Astrocyte of the cerebellum (primary cell): ENCODE results near the gene SEMA4C.
"Not testable (repeated sequence)": the region's sequence is repeated elsewhere in the genome, so short reads cannot be mapped to it uniquely, and the experiment has no call there.

Experiments used
- DNase-seq: peaks from one replicate; pipeline ENCODE4 v3.0.0-alpha.2; 2011; ENCODE audit warnings: low read depth
- H3K4me3 ChIP-seq: 2 replicates; pipeline ENCODE4 v1.5.1; 2011; ENCODE audit warnings: mild to moderate bottlenecking, low read depth, low read length, moderate library complexity
- CTCF ChIP-seq: IDR thresholded peaks from 2 replicates; pipeline ENCODE4 v1.5.1; 2012; ENCODE audit warnings: low read length, low read depth, moderate library complexity, mild to moderate bottlenecking; ENCODE audit errors: missing control alignments
- in situ Hi-C: cut with HindIII; loops from 2 replicates; pipeline ENCODE4 v1.10.0; 2017; ENCODE audit warnings: low sequenced_read_pairs

The SEMA4C gene

DNA sequence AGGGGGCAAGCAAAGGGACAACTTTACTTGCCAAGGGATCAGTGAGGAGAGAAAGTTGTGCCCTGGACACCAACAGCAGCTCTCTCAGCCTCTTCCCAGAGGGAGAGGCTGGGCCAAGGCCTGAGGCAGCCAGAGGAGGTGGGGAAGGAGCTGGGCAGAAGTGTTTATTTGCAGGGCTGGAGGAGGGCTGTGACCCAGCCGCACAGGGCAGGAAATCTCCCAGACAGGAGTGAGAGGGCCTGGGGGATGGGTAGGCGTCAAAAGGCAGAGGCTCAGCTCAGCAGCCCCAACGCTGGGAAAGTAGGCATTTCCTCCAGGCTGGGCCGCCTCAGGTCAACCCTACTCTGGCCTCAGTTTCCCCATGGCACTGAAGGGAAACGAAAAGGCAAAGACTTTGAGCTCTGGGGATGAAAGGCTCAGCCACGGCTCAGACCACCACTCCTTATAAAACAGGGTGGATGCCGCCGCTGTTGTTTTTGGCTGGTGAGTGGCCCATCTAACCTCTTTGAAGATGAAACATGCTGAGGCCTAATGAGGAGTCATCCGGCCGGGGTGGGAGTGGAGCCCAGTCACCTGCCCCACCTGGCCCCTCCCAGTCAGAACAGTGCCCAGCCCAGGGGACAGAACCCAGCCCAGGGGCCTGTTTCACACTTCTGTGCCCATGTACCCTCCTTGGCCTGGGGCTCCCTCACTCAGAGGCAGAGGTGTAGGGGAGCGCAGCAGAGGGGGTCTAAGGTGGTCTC is 21.9 kb upstream of the SEMA4C start:
- no peak overlapping the region for H3K4me3 ChIP-seq
- no peak for DNase-seq
- no peak for TF ChIP-seq CTCF
- in situ Hi-C loops: no loop called here

GRCh38 chr2:96890726-96891385 is 21.0 kb upstream of the SEMA4C start:
- H3K4me3 ChIP-seq: no peak overlapping the region
- no peak for DNase-seq
- in situ Hi-C loops: no loop called here
- TF ChIP-seq CTCF: no peak

- in situ Hi-C loops: no loop called here
- no peak for DNase-seq
These were observed 20.4 kb upstream of the SEMA4C start for GRCh38 chr2:96890252-96890651.

DNA sequence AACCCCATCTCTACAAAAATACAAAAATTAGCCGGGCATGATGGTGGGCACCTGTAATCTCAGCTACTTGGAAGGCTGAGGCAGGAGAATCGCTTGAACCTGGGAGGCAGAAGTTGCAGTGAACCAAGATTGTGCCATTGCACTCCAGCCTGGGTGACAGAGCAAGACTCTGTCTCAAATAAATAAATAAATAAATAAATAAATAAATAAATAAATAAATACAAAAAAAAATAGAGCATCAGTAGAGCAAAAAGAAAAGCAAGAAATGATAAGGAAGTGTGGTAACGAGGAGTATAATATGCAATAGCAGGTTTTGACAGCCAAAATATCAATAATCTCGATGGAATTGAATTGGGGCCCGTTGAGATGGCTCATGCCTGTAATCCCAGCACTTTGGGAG is 19.6 kb upstream of the SEMA4C start:
- DNase-seq, H3K4me3 ChIP-seq, in situ Hi-C loops: not testable (repeated sequence)

More at GRCh38 chr2:96890252-96890651, 20.4 kb upstream of the SEMA4C start:
- no peak for TF ChIP-seq CTCF
- H3K4me3 ChIP-seq: no peak overlapping the region

DNA sequence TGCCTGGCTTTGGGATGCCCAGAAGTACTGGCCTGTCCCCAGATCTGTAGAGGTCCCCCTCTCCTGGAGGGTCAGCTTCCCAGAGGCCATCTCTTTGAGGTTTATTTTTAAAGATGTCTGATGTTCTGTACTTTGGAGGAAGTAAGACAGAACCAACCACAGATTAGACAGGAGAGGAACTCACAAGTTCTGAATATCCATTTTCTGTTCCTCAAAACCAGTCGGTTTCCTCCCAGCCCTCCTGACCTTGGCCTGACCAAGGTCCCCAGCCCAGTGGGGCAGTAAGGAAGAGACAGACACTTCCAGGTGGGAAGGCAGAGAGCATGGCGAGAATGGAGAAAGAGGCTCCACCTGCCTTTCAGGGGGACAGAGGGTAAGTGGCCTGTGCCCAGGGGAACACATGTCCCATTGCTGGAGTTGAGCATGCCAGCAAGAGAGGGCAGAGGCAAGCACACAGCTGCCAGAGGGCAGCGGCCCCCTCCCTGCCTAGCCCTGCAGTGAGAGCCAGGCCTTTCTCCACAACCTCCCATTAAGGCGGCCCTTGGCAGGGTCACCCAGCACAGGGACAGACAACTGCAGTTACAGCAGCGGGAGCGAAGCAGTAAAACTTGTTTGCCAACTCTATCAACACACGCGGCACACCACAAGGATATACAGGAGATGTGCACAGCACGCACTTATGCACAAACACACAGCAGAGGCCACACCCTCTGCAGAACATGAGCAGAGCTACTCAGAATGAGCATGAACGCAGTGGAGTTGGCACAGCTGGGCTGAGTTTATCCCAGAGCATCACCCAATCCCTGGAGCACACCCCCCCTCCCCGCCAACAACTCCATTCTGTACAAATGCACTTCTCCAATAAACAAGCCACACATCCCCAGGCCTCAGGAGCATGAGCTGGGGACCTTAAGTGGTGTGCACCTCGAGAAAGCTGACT is 18.5 kb upstream of the SEMA4C start:
- no peak for DNase-seq
- no peak for TF ChIP-seq CTCF
- in situ Hi-C loops: no loop called here
- no peak overlapping the region for H3K4me3 ChIP-seq

GRCh38 chr2:96887493-96888012 is 17.7 kb upstream of the SEMA4C start:
- no peak for TF ChIP-seq CTCF
- no peak overlapping the region for H3K4me3 ChIP-seq
- DNase-seq: no peak
- in situ Hi-C loops: no loop called here
